BJ (cell line): ENCODE results near the gene PLN. TPM values are rescaled to one million over a fixed set of nuclear protein-coding genes. Genes with fewer than 3 reads are reported as not detected.

ENCODE experiments used
- CTCF ChIA-PET: fragments of 350-600 bp; formaldehyde crosslinking; extraction: SDS; loops from one replicate; lab custom pipeline; 2021; ENCODE audit warnings: antibody characterized with exemption, inconsistent platforms; lab: Yijun Ruan, JAX
- POLR2A ChIA-PET: fragments of 300-600 bp; sonication (Branson Sonifier 250); formaldehyde crosslinking; extraction: SDS; loops from one replicate; lab custom pipeline; 2021; ENCODE audit warnings: antibody characterized with exemption; lab: Charles Lee
- DNase-seq: peaks from one replicate; pipeline ENCODE4 v3.0.0-alpha.2; 2011; ENCODE audit warnings: low read depth
- H3K27me3 ChIP-seq: 2 replicates; pipeline ENCODE4 v1.6.0; 2011; ENCODE audit warnings: low read length; ENCODE audit not compliant: control insufficient read depth, insufficient read depth
- H3K36me3 ChIP-seq: 2 replicates; pipeline ENCODE4 v1.5.1; 2011; ENCODE audit warnings: low read length; ENCODE audit not compliant: control insufficient read depth, insufficient read depth
- H3K4me3 ChIP-seq: 2 replicates; pipeline ENCODE4 v1.5.1; 2011; ENCODE audit warnings: low read depth, mild to moderate bottlenecking, control low read depth, low read length
- polyA plus RNA-seq: library from polyadenylated mRNA; depleted of rRNA; stranded (reverse); fragments of >200 nt; gene quantifications from 2 replicates; pipeline ENCODE4 v1.2.3, GENCODE V29; 2011
- TF ChIP-seq, protein P1 (sequence below): IDR thresholded peaks from 2 replicates; pipeline ENCODE4 v1.5.1; 2011; ENCODE audit warnings: low read depth, mild to moderate bottlenecking, control low read depth, inconsistent platforms, low read length, moderate library complexity; ENCODE audit not compliant: insufficient read depth

Gene PLN
- polyA plus RNA-seq, 1 experiment, result 0.05 TPM

DNA sequence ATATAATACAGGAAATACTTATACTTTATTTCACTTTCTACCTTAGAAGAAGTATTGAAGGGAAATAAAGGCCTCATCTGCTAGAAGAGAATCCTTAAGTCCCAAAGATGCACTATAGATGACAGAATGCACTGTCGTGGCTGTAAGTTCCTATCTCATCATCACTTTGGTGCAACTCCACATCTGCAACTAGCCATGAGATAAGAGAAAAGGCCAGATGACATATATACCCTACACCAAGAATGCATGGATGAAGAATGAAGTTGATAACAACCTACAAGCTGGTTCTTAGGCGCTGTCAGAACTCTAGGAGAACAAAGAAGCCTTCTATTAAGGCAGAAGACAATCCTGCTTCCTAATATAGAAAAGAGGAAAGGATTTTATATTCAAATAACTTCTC lies 11.6 kb upstream of the PLN start:
- ChIA-PET CTCF (no interaction called here), POLR2A (interaction anchor here (0.7 kb wide), 1 partner anchor 278 kb away, joined by 3 read pairs; no protein-coding TSS in a partner anchor)
- DNase-seq, result no peak
- TF ChIP-seq, protein P1, sequence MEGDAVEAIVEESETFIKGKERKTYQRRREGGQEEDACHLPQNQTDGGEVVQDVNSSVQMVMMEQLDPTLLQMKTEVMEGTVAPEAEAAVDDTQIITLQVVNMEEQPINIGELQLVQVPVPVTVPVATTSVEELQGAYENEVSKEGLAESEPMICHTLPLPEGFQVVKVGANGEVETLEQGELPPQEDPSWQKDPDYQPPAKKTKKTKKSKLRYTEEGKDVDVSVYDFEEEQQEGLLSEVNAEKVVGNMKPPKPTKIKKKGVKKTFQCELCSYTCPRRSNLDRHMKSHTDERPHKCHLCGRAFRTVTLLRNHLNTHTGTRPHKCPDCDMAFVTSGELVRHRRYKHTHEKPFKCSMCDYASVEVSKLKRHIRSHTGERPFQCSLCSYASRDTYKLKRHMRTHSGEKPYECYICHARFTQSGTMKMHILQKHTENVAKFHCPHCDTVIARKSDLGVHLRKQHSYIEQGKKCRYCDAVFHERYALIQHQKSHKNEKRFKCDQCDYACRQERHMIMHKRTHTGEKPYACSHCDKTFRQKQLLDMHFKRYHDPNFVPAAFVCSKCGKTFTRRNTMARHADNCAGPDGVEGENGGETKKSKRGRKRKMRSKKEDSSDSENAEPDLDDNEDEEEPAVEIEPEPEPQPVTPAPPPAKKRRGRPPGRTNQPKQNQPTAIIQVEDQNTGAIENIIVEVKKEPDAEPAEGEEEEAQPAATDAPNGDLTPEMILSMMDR, result no peak
- H3K36me3 ChIP-seq, result no peaks in the 10 kb centered on the region
- no peak overlapping the region for H3K4me3 ChIP-seq
- no peaks in the 10 kb centered on the region for H3K27me3 ChIP-seq

DNA sequence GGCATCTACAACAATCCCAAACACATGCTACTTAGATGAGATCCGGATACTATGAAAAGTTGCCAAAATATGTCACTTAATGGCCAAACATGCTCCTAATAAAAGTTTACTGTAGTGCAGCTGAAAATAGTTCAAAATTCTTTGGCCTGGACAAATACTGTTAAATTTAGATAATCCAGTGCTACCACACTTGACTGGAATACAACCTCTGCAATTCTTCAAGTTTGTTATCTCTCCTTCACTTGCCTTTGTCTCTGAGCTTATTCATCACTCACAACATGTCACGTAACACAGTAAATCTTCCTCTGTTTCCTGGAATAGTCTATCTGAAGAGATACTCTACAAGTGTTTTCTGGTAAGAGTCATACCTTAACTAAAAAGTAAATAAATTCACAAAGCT lies 10.5 kb upstream of the PLN start:
- DNase-seq, result peak; percentile 64
- ChIA-PET CTCF (interaction anchor here (0.6 to 0.7 kb wide), 3 partner anchors 79 to 592 kb away, joined by 3 to 4 read pairs (median 4); no protein-coding TSS in a partner anchor), POLR2A (no interaction called here)
- Histone ChIP-seq H3K27me3 (no peaks in the 10 kb centered on the region), H3K4me3 (no peak overlapping the region), H3K36me3 (no peaks in the 10 kb centered on the region)
- TF ChIP-seq, protein P1, result no peak

DNA sequence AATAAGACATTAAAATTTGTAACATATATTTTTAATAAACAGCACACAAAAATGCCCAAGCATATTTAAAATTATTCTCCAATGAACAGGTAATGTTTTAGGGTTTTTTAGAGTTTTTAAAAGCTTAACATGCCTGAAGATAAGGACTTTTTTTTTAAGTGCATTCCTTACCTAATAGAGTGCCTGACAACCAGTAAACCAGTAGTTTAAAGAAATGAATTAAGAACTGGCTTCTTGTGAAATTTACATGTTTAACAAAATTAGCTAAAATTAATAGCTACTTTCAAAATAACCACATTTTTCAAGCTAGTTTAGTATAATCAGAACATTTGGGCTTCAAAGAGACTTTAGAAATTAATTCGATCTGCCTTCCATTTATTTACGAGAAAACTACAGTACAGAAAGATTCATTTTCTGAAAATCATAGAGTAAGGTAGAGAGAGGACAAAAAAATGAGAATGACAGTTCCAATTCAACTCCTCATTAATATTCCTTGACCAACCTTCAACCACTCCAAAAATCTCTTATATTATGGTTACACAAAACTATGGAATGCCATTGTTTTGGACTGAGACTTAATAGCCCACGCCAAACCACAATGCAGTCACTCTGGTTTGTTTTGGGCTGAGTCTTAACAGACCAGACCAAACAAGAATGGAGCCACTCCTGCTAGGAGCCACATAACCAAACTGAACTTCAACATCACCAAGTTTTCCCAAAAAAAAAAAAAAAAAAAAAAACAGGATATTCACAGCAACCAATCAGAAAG lies 5.7 kb upstream of the PLN start:
- Histone ChIP-seq H3K27me3 (no peaks in the 10 kb centered on the region), H3K4me3 (no peak overlapping the region), H3K36me3 (no peaks in the 10 kb centered on the region)
- ChIA-PET CTCF (interaction anchor here (1.3 kb wide), 1 partner anchor 9 kb away, joined by 3 read pairs; no protein-coding TSS in a partner anchor), POLR2A (interaction anchor here (0.7 kb wide), 1 partner anchor 62 kb away, joined by 3 read pairs; no protein-coding TSS in a partner anchor)
- TF ChIP-seq, protein P1, result no peak
- DNase-seq, result peak; percentile 50

DNA sequence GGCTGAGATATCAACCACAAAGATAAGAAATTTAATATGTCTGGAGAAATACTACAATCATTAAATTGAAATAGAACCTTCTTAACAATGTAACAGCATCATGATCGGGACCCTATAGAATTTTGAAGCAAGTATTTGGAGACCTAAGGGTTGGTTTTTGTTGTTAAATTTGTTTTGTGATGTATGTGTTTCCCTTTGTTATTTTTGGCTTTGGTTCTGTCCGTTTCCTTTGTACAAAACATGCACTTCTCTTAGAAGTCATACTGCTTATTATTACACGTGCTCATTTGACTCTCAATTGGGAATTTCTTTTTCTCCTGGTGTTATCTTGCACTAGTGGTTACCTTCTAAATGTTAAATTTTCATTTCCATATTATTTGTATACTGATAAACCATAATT lies 4.0 kb upstream of the PLN start:
- H3K27me3 ChIP-seq, result no peaks in the 10 kb centered on the region
- CTCF ChIA-PET, result no interaction called here

DNA sequence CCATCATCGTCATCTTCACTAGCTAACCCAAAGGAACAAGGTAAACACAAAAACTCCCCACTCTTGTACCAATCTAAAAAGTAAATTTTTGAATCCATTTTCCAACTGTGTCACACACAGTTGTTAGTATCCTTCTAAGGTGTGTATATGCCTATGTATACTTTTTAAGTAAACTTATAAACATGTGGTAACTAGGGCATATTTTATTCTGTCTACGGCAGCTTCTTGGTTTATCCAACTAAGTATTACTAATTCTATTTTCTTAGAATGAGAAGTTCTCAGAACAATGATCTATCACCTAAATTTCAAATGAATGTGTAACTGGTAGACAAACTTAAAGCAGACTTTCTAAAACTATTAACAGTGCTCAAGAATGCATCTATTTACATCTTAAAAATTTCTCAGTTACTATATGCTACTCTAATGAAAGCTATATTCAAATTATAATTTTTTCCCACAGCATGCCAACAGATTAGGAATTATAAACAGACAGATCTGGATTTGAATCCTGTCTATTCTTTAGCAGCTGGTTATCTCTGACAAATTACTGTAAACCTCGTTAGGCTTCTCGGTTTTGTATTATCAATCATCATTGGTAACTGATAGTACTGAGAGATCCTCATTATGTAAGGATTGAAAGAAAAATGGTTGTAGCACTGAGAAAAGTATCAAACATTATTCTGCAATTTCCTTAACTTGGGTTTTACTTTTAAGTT lies 1.8 kb upstream of the PLN start:
- DNase-seq, result no peak
- ChIA-PET CTCF (interaction anchor here (0.5 to 1.4 kb wide), 3 partner anchors 12 to 270 kb away, joined by 3 to 5 read pairs (median 3); no protein-coding TSS in a partner anchor), POLR2A (no interaction called here)
- TF ChIP-seq, protein P1, result no peak
- no peaks in the 10 kb centered on the region for H3K27me3 ChIP-seq
- no peaks in the 10 kb centered on the region for H3K36me3 ChIP-seq
- no peak overlapping the region for H3K4me3 ChIP-seq

More for the DNA sequence above, 4.0 kb upstream of the PLN start:
- TF ChIP-seq, protein P1, result no peak
- DNase-seq, result no peak
- Histone ChIP-seq H3K36me3 (no peaks in the 10 kb centered on the region), H3K4me3 (no peak overlapping the region)
- POLR2A ChIA-PET, result no interaction called here
